K562 (cell line): Measurements from ENCODE around the gene EDARADD. TPM values are rescaled to one million over a fixed set of nuclear protein-coding genes. Genes with fewer than 3 reads are reported as not detected.
"Not testable (repeated sequence)": the region's sequence is repeated elsewhere in the genome, so short reads cannot be mapped to it uniquely, and the experiment has no call there.

Source experiments
- ATAC-seq: fragments of 200-7000 bp; cut with Tn5 transposase; 3 replicates; pipeline ENCODE4 v1.9.1; 2020; ENCODE audit warnings: moderate library complexity
- BruUV-seq: library from RNA; stranded (reverse); fragments of 400-500 nt; replicated peaks from 2 replicates; lab custom pipeline; 2021; lab: Mats Ljungman, UMichigan
- CTCF ChIA-PET: fragments of 300-600 bp; formaldehyde crosslinking; extraction: SDS; loops from one replicate; lab custom pipeline; 2021; ENCODE audit warnings: low intra/inter-chr PET ratio; lab: Yijun Ruan, JAX
- POLR2A ChIA-PET: fragments of 300-600, 350-650 bp; sonication (Branson Sonifier 250); formaldehyde crosslinking; extraction: SDS; loops from one replicate; lab custom pipeline; 2021; ENCODE audit warnings: antibody characterized with exemption, inconsistent platforms; lab: Yijun Ruan, JAX
- DNase-seq, 4 experiments: peaks; one replicate each; pipeline versions ENCODE4 v3.0.0 to v3.0.0-alpha.2; 2011 to 2018; ENCODE audit warnings: low spot score in 3 of 4, mixed read lengths in 3 of 4; ENCODE audit errors: extremely low read depth in 1 of 4
- FAIRE-seq: peaks from 2 replicates; lab custom pipeline; 2011; peaks lifted over from hg19 to GRCh38; lab: Jason Lieb, UNC
- H2AFZ ChIP-seq: 2 replicates; pipeline ENCODE4 v1.6.0; 2011; ENCODE audit warnings: low read depth, low read length, control low read depth, inconsistent platforms
- H3K27ac ChIP-seq: fragments of 200-600 bp; 3 replicates; pipeline ENCODE4 v1.8.0; 2011; ENCODE audit warnings: low read depth, mild to moderate bottlenecking, control low read depth, inconsistent platforms, low read length, moderate library complexity, mixed read lengths; ENCODE audit errors: extremely low read depth
- H3K27me3 ChIP-seq, 2 experiments: fragments of 300-600 bp in 1 of 2; 2 replicates in 1 of 2; 3 replicates in 1 of 2; pipeline versions ENCODE4 v1.6.0 to v1.8.0; 2011; ENCODE audit warnings: inconsistent platforms in 2 of 2, low read length in 2 of 2, mild to moderate bottlenecking in 1 of 2, mixed read lengths in 1 of 2, moderate library complexity in 1 of 2; ENCODE audit not compliant: control insufficient read depth in 2 of 2, insufficient read depth in 2 of 2
- H3K36me3 ChIP-seq: fragments of 300-600 bp; 3 replicates; pipeline ENCODE4 v1.8.0; 2011; ENCODE audit warnings: mild to moderate bottlenecking, low read length, inconsistent platforms; ENCODE audit not compliant: control insufficient read depth, insufficient read depth
- H3K4me1 ChIP-seq, 2 experiments: fragments of 200-600 bp in 1 of 2; replicated peaks in 1 of 2; 2 replicates in 1 of 2; 3 replicates in 1 of 2; pipeline versions ENCODE4 v1.5.1 to v1.8.0; 2011; ENCODE audit warnings: inconsistent platforms in 2 of 2, low read length in 2 of 2, mild to moderate bottlenecking in 1 of 2, mixed read lengths in 1 of 2, moderate library complexity in 1 of 2; ENCODE audit not compliant: control insufficient read depth in 2 of 2, insufficient read depth in 2 of 2
- H3K4me2 ChIP-seq: 2 replicates; pipeline ENCODE4 v1.6.1; 2011; ENCODE audit warnings: low read length, control low read depth, inconsistent platforms, mixed read lengths; ENCODE audit not compliant: insufficient read depth
- H3K4me3 ChIP-seq: fragments of 200-600 bp; sonication (generic), shearing (Covaris generic); 2 replicates; pipeline ENCODE4 v1.5.1; 2016; ENCODE audit warnings: control low read depth, inconsistent platforms
- H3K79me2 ChIP-seq: fragments of 200-600 bp; 3 replicates; pipeline ENCODE4 v1.8.0; 2011; ENCODE audit warnings: low read length, inconsistent platforms; ENCODE audit not compliant: control insufficient read depth, insufficient read depth
- H3K9ac ChIP-seq, 2 experiments: 2 replicates each; pipeline versions ENCODE4 v1.6.0 to v1.6.1; 2011; ENCODE audit warnings: low read depth in 2 of 2, low read length in 2 of 2, control low read depth in 1 of 2, inconsistent platforms in 1 of 2, mild to moderate bottlenecking in 1 of 2, mixed read lengths in 1 of 2; ENCODE audit not compliant: insufficient read depth in 1 of 2
- H3K9me1 ChIP-seq: one replicate; pipeline ENCODE4 v1.6.0; 2011; ENCODE audit warnings: inconsistent platforms, mild to moderate bottlenecking, low read length, moderate library complexity; ENCODE audit not compliant: control insufficient read depth, insufficient read depth
- H3K9me3 ChIP-seq: replicated peaks from 2 replicates; pipeline ENCODE4 v1.5.1; 2011; ENCODE audit warnings: low read depth, low read length, inconsistent platforms; ENCODE audit not compliant: control insufficient read depth, insufficient read depth
- H4K20me1 ChIP-seq: replicated peaks from 2 replicates; pipeline ENCODE4 v1.6.1; 2011; ENCODE audit warnings: low read length, inconsistent platforms, mixed read lengths; ENCODE audit not compliant: control insufficient read depth, insufficient read depth
- ELF4 ChIP-seq: fragments of 450-650 bp; formaldehyde crosslinking; IDR thresholded peaks from 2 replicates; pipeline ENCODE4 v1.4.0; 2022; ENCODE audit warnings: missing genetic modification characterization
- IFI16 ChIP-seq: fragments of 250-450 bp; sonication (Bioruptor Pico); IDR thresholded peaks from 2 replicates; pipeline ENCODE4 v2.1.2; 2022; ENCODE audit warnings: mild to moderate bottlenecking, inconsistent platforms
- NFRKB ChIP-seq: fragments of 450-650 bp; IDR thresholded peaks from 2 replicates; pipeline ENCODE4 v1.6.1; 2016; ENCODE audit warnings: low read depth
- NFXL1 ChIP-seq: fragments of 450-650 bp; formaldehyde crosslinking; IDR thresholded peaks from 2 replicates; pipeline ENCODE4 v1.4.0; 2021; ENCODE audit warnings: mild to moderate bottlenecking
- NR4A1 ChIP-seq, 2 experiments: fragments of 250-450 bp in 1 of 2; fragments of 450-650 bp in 1 of 2; sonication (Bioruptor Pico) in 1 of 2; IDR thresholded peaks; 2 replicates each; pipeline versions ENCODE4 v1.4.0 to v1.6.1; 2016 to 2020; ENCODE audit warnings: mild to moderate bottlenecking in 2 of 2, missing compliant biosample characterization in 1 of 2, missing genetic modification characterization in 1 of 2, moderate library complexity in 1 of 2
- SRF ChIP-seq, 2 experiments: fragments of 250-450, 450-650 bp in 1 of 2; sonication (Bioruptor Pico) in 1 of 2; sonication (generic) in 1 of 2; formaldehyde crosslinking; IDR thresholded peaks; 2 replicates each; pipeline versions ENCODE4 v1.5.0 to v1.5.1; 2020 to 2022; ENCODE audit warnings: mild to moderate bottlenecking in 1 of 2, missing genetic modification reagents in 1 of 2
- TCF15 ChIP-seq: fragments of 250-450 bp; sonication (Bioruptor Pico); IDR thresholded peaks from 2 replicates; pipeline ENCODE4 v1.8.0; 2022; ENCODE audit warnings: moderate library complexity, mild to moderate bottlenecking, inconsistent platforms
- ZNF121 ChIP-seq: sonication (generic); formaldehyde crosslinking; conservative IDR thresholded peaks from 2 replicates; pipeline ENCODE4 v1.8.0; 2022; ENCODE audit warnings: missing genetic modification reagents
- ZNF311 ChIP-seq: fragments of 250-450 bp; sonication (Bioruptor Pico); IDR thresholded peaks from 2 replicates; pipeline ENCODE4 v1.4.0; 2020; ENCODE audit warnings: mild to moderate bottlenecking, moderate library complexity
- ZNF436 ChIP-seq: fragments of 250-450, 450-650 bp; sonication (Bioruptor Pico); formaldehyde crosslinking; IDR thresholded peaks from 2 replicates; pipeline ENCODE4 v1.7.0; 2020; ENCODE audit warnings: mild to moderate bottlenecking
- ZNF586 ChIP-seq: fragments of 450-650 bp; formaldehyde crosslinking; conservative IDR thresholded peaks from 2 replicates; pipeline ENCODE4 v1.4.0; 2020; ENCODE audit warnings: mild to moderate bottlenecking, moderate library complexity
- ZNF785 ChIP-seq: fragments of 250-450 bp; sonication (Bioruptor Pico); IDR thresholded peaks from 2 replicates; pipeline ENCODE4 v1.4.0; 2020; ENCODE audit warnings: mild to moderate bottlenecking
- WGBS: fragments of 100-300 bp; shearing (Covaris generic); methylation state at CpG from one replicate; pipeline ENCODE4 v1.1.6; 2016; ENCODE audit warnings: low coverage, mixed read lengths; ENCODE audit not compliant: insufficient coverage; ENCODE audit errors: missing lambda C conversion rate; 5-methylcytosine and 5-hydroxymethylcytosine counted together
- in situ Hi-C: fragments of 300-500 bp; cut with MboI; formaldehyde crosslinking; loops from 4 replicates; pipeline ENCODE4 v1.15.0; 2018; ENCODE audit warnings: inconsistent platforms, mixed read lengths
- intact Hi-C: fragments of 100-400 bp; cut with micrococcal nuclease; formaldehyde crosslinking; loops from 2 replicates; pipeline ENCODE4 v1.14.2; 2022
- polyA plus RNA-seq, 8 experiments: library from polyadenylated mRNA; depleted of rRNA in 4 of 8; stranded (reverse) in 5 of 8; unstranded in 3 of 8; fragments of >200 nt; fragmentation: Nextera tagmentation in 2 of 8; fragmentation: Illumina TruSeq in 1 of 8; extraction: Ambion mirVana in 2 of 8; extraction: Trizol in 1 of 8; gene quantifications; 2 replicates each; pipeline versions ENCODE4 v1.2.1 to v1.2.3, GENCODE V29; 2011 to 2014; ENCODE audit warnings: inconsistent platforms in 1 of 8, missing spikeins in 1 of 8
- total RNA-seq, 7 experiments: library from RNA; depleted of rRNA in 6 of 7; stranded (reverse); fragments of >200 nt in 6 of 7; fragmentation: Illumina TruSeq in 2 of 7; extraction: Trizol in 2 of 7; gene quantifications; 2 replicates each; pipeline versions ENCODE4 v1.2.1 to v1.2.3, GENCODE V29; 2011 to 2021; ENCODE audit warnings: low replicate concordance in 1 of 7
- TF ChIP-seq, protein P1 (sequence below): fragments of 250-450 bp; sonication (Bioruptor Pico); IDR thresholded peaks from 2 replicates; pipeline ENCODE4 v1.4.0; 2020
- TF ChIP-seq, protein P2 (sequence below): fragments of 450-650 bp; formaldehyde crosslinking; IDR thresholded peaks from 2 replicates; pipeline ENCODE4 v1.4.0; 2022; ENCODE audit warnings: missing genetic modification characterization

Gene EDARADD
- total and polyA plus RNA-seq, 9 of the 15 experiments (the other 6 are each of a cell fraction or from before 2014, with no cell fraction given): 0.46 to 32.4 (median 20.6) TPM

GRCh38 chr1:236352747-236353146 lies 41.3 kb upstream of the EDARADD start:
- H3K4me1 ChIP-seq: peaks cover 42 to 59% of the 10 kb centered on the region in 2 experiments
- WGBS: 63% methylated on average over 4 of the region's 4 CpGs
- DNase-seq; H3K9me3 ChIP-seq; in situ Hi-C loops; H3K27me3 ChIP-seq; H3K36me3 ChIP-seq; ATAC-seq; H3K4me3 ChIP-seq; FAIRE-seq; H3K79me2 ChIP-seq; CTCF ChIA-PET; H4K20me1 ChIP-seq; H3K9me1 ChIP-seq; BruUV-seq; TF ChIP-seq NR4A1 (CRISPR knock-in tag; IDR thresholded peaks at IDR 0.05): not testable (repeated sequence)
- intact Hi-C loops: loop anchor here (1.0 to 5.0 kb wide), 3 partner anchors 42 to 135 kb away; partner anchors contain the start of genes EDARADD and ERO1B
- peak overlapping the region; percentile 97 for H3K27ac ChIP-seq
- H3K4me2 ChIP-seq: peak overlapping the region; percentile 56
- POLR2A ChIA-PET: interaction anchor here (0.6 to 1.6 kb wide), 7 partner anchors 9 to 1246 kb away, joined by 3 to 6 read pairs (median 3); partner anchors contain the start of gene ERO1B
- H2AFZ ChIP-seq: peak overlapping the region; percentile 44; the same call in 1 of the 2 replicates
- H3K9ac ChIP-seq: peak overlapping the region in 1 of 2 experiments; percentile 22; a peak in 1 of 4 replicates
- TF ChIP-seq NFXL1 (CRISPR knock-in tag) (0 out of 2 replicates have a peak, but pooled peaks have one; percentile 14), TCF15 (CRISPR knock-in tag) (0 out of 2 replicates have a peak, but pooled peaks have one; percentile 47), IFI16 (CRISPR knock-in tag) (0 out of 2 replicates have a peak, but pooled peaks have one; percentile 40), ELF4 (CRISPR knock-in tag) (0 out of 2 replicates have a peak, but pooled peaks have one; percentile 19), NR4A1 (tag; IDR thresholded peaks at IDR 0.05) (peak; percentile 35; the same call in 1 of the 2 replicates), ZNF436 (0 out of 2 replicates have a peak, but pooled peaks have one; percentile 14), ZNF121 (CRISPR knock-in tag) (peak; percentile 79), NFRKB (peak; percentile 22), ZNF785 (CRISPR knock-in tag) (0 out of 2 replicates have a peak, but pooled peaks have one; percentile 40), ZNF311 (CRISPR knock-in tag) (peak; percentile 61; the same call in 1 of the 2 replicates), ZNF586 (0 out of 2 replicates have a peak, but pooled peaks have one; percentile 39), SRF (CRISPR knock-in tag; IDR thresholded peaks at IDR 0.05) (peak in 1 of 2 experiments; percentile 55; a peak in 1 of 4 replicates)
- TF ChIP-seq, protein P1, sequence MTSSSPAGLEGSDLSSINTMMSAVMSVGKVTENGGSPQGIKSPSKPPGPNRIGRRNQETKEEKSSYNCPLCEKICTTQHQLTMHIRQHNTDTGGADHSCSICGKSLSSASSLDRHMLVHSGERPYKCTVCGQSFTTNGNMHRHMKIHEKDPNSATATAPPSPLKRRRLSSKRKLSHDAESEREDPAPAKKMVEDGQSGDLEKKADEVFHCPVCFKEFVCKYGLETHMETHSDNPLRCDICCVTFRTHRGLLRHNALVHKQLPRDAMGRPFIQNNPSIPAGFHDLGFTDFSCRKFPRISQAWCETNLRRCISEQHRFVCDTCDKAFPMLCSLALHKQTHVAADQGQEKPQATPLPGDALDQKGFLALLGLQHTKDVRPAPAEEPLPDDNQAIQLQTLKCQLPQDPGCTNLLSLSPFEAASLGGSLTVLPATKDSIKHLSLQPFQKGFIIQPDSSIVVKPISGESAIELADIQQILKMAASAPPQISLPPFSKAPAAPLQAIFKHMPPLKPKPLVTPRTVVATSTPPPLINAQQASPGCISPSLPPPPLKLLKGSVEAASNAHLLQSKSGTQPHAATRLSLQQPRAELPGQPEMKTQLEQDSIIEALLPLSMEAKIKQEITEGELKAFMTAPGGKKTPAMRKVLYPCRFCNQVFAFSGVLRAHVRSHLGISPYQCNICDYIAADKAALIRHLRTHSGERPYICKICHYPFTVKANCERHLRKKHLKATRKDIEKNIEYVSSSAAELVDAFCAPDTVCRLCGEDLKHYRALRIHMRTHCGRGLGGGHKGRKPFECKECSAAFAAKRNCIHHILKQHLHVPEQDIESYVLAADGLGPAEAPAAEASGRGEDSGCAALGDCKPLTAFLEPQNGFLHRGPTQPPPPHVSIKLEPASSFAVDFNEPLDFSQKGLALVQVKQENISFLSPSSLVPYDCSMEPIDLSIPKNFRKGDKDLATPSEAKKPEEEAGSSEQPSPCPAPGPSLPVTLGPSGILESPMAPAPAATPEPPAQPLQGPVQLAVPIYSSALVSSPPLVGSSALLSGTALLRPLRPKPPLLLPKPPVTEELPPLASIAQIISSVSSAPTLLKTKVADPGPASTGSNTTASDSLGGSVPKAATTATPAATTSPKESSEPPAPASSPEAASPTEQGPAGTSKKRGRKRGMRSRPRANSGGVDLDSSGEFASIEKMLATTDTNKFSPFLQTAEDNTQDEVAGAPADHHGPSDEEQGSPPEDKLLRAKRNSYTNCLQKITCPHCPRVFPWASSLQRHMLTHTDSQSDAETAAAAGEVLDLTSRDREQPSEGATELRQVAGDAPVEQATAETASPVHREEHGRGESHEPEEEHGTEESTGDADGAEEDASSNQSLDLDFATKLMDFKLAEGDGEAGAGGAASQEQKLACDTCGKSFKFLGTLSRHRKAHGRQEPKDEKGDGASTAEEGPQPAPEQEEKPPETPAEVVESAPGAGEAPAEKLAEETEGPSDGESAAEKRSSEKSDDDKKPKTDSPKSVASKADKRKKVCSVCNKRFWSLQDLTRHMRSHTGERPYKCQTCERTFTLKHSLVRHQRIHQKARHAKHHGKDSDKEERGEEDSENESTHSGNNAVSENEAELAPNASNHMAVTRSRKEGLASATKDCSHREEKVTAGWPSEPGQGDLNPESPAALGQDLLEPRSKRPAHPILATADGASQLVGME: 0 out of 2 replicates have a peak, but pooled peaks have one; percentile 71
- TF ChIP-seq, protein P2, sequence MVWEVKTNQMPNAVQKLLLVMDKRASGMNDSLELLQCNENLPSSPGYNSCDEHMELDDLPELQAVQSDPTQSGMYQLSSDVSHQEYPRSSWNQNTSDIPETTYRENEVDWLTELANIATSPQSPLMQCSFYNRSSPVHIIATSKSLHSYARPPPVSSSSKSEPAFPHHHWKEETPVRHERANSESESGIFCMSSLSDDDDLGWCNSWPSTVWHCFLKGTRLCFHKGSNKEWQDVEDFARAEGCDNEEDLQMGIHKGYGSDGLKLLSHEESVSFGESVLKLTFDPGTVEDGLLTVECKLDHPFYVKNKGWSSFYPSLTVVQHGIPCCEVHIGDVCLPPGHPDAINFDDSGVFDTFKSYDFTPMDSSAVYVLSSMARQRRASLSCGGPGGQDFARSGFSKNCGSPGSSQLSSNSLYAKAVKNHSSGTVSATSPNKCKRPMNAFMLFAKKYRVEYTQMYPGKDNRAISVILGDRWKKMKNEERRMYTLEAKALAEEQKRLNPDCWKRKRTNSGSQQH: 0 out of 2 replicates have a peak, but pooled peaks have one; percentile 59
